Caco-2 (cell line): ENCODE results near the gene PTPRG. TPM values are rescaled to one million over a fixed set of nuclear protein-coding genes. Genes with fewer than 3 reads are reported as not detected.

Source experiments
- BruUV-seq: library from RNA; stranded (reverse); fragments of 400-500 nt; replicated peaks from 2 replicates; lab custom pipeline; 2021; lab: Mats Ljungman, UMichigan
- CTCF ChIA-PET: fragments of 300-600 bp; sonication (Branson Sonifier 250); formaldehyde crosslinking; loops from one replicate; lab custom pipeline; 2022; ENCODE audit warnings: antibody characterized with exemption; lab: Charles Lee
- POLR2A ChIA-PET: fragments of 300-600 bp; sonication (Branson Sonifier 250); formaldehyde crosslinking; loops from one replicate; lab custom pipeline; 2022; ENCODE audit warnings: antibody characterized with exemption; lab: Charles Lee
- DNase-seq, 2 experiments: peaks; one replicate each; pipeline versions ENCODE4 v3.0.0 to v3.0.0-alpha.2; 2020 to 2022
- H3K27me3 ChIP-seq: replicated peaks from 2 replicates; pipeline ENCODE4 v1.6.0; 2011; ENCODE audit warnings: low read length; ENCODE audit not compliant: control insufficient read depth, insufficient read depth
- H3K36me3 ChIP-seq: 2 replicates; pipeline ENCODE4 v1.5.1; 2011; ENCODE audit warnings: low read length; ENCODE audit not compliant: control insufficient read depth, insufficient read depth
- H3K4me1 ChIP-seq: fragments of 250-450 bp; sonication (Bioruptor Pico); 2 replicates; pipeline ENCODE4 v1.5.1; 2020; ENCODE audit warnings: mild to moderate bottlenecking
- H3K4me3 ChIP-seq: 2 replicates; pipeline ENCODE4 v1.5.1; 2011; ENCODE audit warnings: low read depth, mild to moderate bottlenecking, control low read depth, low read length
- H3K9me3 ChIP-seq: fragments of 250-450 bp; sonication (Bioruptor Pico); 2 replicates; pipeline ENCODE4 v1.5.1; 2020; ENCODE audit warnings: mild to moderate bottlenecking, moderate library complexity
- H3K27ac Mint-ChIP-seq: one replicate; pipeline ENCODE4 v1.8.0; 2022; ENCODE audit warnings: mixed read lengths; ENCODE audit not compliant: unreplicated experiment
- H3K27me3 Mint-ChIP-seq: one replicate; pipeline ENCODE4 v1.8.0; 2022; ENCODE audit warnings: mixed read lengths; ENCODE audit not compliant: insufficient read depth, unreplicated experiment
- H3K36me3 Mint-ChIP-seq: one replicate; pipeline ENCODE4 v1.8.0; 2022; ENCODE audit warnings: mild to moderate bottlenecking, mixed read lengths; ENCODE audit not compliant: insufficient read depth, unreplicated experiment
- H3K4me1 Mint-ChIP-seq: one replicate; pipeline ENCODE4 v1.8.0; 2022; ENCODE audit warnings: low read depth, mixed read lengths; ENCODE audit not compliant: unreplicated experiment
- H3K4me3 Mint-ChIP-seq: one replicate; pipeline ENCODE4 v1.8.0; 2022; ENCODE audit warnings: mild to moderate bottlenecking, moderate library complexity, mixed read lengths; ENCODE audit not compliant: unreplicated experiment
- H3K9me3 Mint-ChIP-seq: one replicate; pipeline ENCODE4 v1.8.0; 2022; ENCODE audit warnings: mixed read lengths; ENCODE audit not compliant: unreplicated experiment
- CTCF ChIP-seq, 2 experiments: fragments of 200-600 bp in 1 of 2; IDR thresholded peaks; 1 replicate in 1 of 2; 2 replicates in 1 of 2; pipeline versions ENCODE4 v1.5.1 to v1.8.0; 2011 to 2022; ENCODE audit warnings: antibody characterized with exemption in 1 of 2, control low read depth in 1 of 2, inconsistent platforms in 1 of 2, low read depth in 1 of 2, low read length in 1 of 2, mild to moderate bottlenecking in 1 of 2, moderate library complexity in 1 of 2; ENCODE audit not compliant: insufficient read depth in 1 of 2, severe bottlenecking in 1 of 2, unreplicated experiment in 1 of 2
- intact Hi-C: fragments of 100-400 bp; cut with micrococcal nuclease; formaldehyde crosslinking; loops from one replicate; pipeline ENCODE4 v1.10.0; 2022; ENCODE audit not compliant: unreplicated experiment
- total RNA-seq: library from RNA; stranded (reverse); gene quantifications from 2 replicates; pipeline ENCODE4 v1.2.3, GENCODE V29; 2022

Gene PTPRG
- total RNA-seq, 1 experiment from 2014 or later: 46.4 TPM

DNA sequence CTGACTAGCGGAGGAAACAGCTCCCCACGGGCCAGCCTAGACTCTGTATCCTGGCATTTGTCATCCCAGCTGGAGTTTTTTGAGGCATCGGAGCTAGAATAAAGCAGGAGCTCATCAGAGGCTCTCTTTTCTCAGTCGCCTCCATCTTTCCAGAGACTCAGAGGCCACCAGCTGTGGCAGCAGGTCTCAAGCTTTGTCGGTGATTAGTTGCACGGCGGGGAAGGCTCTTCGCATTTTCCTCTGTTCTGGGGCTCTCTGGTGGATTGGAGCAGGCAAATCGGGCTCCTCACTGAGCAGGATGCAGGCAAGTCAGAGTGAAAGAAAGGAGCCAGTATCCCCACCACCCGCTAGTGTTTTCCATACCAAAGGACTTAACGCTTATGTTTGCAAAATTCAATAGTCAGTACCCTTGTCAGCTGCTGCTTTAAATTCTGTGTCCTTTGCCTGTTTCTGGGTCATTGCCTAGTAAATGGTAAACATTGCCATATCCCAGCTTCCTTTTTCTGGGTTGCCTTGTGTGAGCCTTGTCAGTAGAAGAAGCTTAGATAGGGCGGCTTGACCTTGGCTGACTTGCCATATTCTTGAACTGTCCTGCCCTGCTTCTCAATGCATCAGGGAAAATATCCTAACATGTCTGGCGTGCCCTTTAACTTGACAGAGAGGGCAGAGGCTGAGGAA, 127.1 kb downstream of the PTPRG start:
- Mint-ChIP-seq H3K4me3 (no peak overlapping the region), H3K4me1 (peaks cover 26% of the 10 kb centered on the region), H3K27ac (no peak overlapping the region), H3K36me3 (no peaks in the 10 kb centered on the region), H3K9me3 (no peaks in the 10 kb centered on the region), H3K27me3 (no peaks in the 10 kb centered on the region)
- no peak for TF ChIP-seq CTCF (IDR thresholded peaks at IDR 0.05; ENCODE audit: insufficient read depth in 1 of 2, low read depth in 1 of 2, low read length in 1 of 2, severe bottlenecking in 1 of 2, unreplicated experiment in 1 of 2)
- Histone ChIP-seq H3K9me3 (no peaks in the 10 kb centered on the region), H3K36me3 (no peaks in the 10 kb centered on the region), H3K4me1 (peaks cover 12% of the 10 kb centered on the region), H3K27me3 (no peaks in the 10 kb centered on the region), H3K4me3 (no peak overlapping the region)
- ChIA-PET CTCF (no interaction called here), POLR2A (interaction anchor here (0.5 kb wide), 1 partner anchor 11 kb away, joined by 4 read pairs; no protein-coding TSS in a partner anchor)
- DNase-seq: no peak
- BruUV-seq: no TSS peak
- intact Hi-C loops: no loop called here

DNA sequence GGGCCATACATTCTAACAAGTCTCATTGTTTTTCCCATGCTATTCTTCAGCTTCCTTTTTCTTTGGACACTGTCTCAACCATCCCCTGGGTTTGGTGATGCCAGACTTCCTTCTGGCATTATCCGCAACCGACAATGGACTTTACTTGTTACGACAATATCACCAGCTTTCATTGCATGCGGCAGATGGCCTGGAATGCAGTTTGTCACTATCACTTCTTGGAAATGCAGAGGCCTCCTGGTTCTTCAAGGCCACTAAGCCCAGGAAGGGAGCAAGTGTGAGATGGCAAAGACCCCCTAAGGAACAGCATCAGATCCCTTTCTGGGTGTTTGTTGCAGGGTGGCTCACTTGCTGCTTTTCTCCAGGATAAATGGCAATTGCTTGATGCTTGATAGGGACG, 128.6 kb downstream of the PTPRG start:
- no peaks in the 10 kb centered on the region for H3K9me3 Mint-ChIP-seq
- H3K27me3 Mint-ChIP-seq: no peaks in the 10 kb centered on the region
- BruUV-seq: no TSS peak
- intact Hi-C loops: no loop called here
- H3K36me3 Mint-ChIP-seq: no peaks in the 10 kb centered on the region
- TF ChIP-seq CTCF (IDR thresholded peaks at IDR 0.05; ENCODE audit: insufficient read depth in 1 of 2, low read depth in 1 of 2, low read length in 1 of 2, severe bottlenecking in 1 of 2, unreplicated experiment in 1 of 2): no peak
- DNase-seq: no peak
- POLR2A ChIA-PET: no interaction called here
- Histone ChIP-seq H3K4me3 (no peak overlapping the region), H3K36me3 (no peaks in the 10 kb centered on the region), H3K9me3 (no peaks in the 10 kb centered on the region), H3K27me3 (no peaks in the 10 kb centered on the region), H3K4me1 (peaks cover 12% of the 10 kb centered on the region)
- no peak overlapping the region for H3K4me3 Mint-ChIP-seq
- H3K27ac Mint-ChIP-seq: no peak overlapping the region
- CTCF ChIA-PET: no interaction called here
- H3K4me1 Mint-ChIP-seq: peaks cover 30% of the 10 kb centered on the region

- POLR2A ChIA-PET: no interaction called here
- DNase-seq: no peak
- Mint-ChIP-seq H3K9me3 (no peaks in the 10 kb centered on the region), H3K27ac (no peak overlapping the region), H3K36me3 (no peaks in the 10 kb centered on the region), H3K4me1 (peaks cover 20% of the 10 kb centered on the region), H3K4me3 (no peak overlapping the region), H3K27me3 (no peaks in the 10 kb centered on the region)
- Histone ChIP-seq H3K4me1 (peaks cover 14% of the 10 kb centered on the region), H3K27me3 (no peaks in the 10 kb centered on the region), H3K9me3 (no peaks in the 10 kb centered on the region), H3K4me3 (no peak overlapping the region), H3K36me3 (no peaks in the 10 kb centered on the region)
- TF ChIP-seq CTCF (IDR thresholded peaks at IDR 0.05; ENCODE audit: insufficient read depth in 1 of 2, low read depth in 1 of 2, low read length in 1 of 2, severe bottlenecking in 1 of 2, unreplicated experiment in 1 of 2): no peak
- CTCF ChIA-PET: no interaction called here
- intact Hi-C loops: no loop called here
- no TSS peak for BruUV-seq
Measured at GRCh38 chr3:61691466-61691865, 130.1 kb downstream of the PTPRG start.
